ENCODE results near the gene AP2A2.

Gene AP2A2

GRCh38 chr11:1032310-1032891 is 106.7 kb downstream of the AP2A2 start:
- DNase-seq, result no peak

DNA sequence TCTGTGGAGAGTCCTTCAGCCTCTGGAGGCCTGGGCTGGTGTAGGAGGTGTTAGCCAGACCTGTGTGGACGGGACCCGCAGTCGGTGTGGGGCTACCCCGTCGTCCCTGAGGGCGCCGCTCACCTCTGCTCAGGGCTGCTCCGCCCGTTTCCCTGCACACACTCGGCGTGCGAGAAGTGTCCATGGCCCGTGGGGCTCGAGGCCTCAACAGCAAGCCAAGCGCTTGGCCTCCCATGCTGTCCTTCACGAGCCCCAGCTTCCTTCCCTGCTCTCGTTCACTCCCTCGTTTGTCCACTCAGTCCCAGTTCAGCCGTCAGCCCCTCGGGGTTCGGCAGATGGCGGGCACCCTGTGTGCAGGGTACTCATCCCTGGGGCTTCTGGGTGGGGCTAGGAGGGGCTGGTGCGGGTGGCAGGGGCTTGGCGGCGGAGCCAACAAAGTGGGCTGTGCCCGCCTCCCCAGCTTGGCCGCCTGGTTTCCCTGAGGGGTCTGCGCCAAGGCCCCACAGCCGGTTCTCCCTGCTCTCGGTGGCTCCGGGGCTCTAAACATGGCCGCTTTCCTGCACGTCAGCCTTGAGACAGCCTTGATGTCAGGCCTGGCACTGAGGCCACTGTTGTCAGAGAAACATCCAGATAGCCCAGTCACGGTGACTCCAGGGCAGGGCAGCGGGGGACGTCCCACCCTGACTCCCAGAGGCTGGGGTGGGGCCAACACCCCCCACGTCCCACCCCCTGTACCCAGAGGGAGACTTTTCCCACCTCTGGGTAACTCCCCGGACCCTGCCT is 107.5 kb downstream of the AP2A2 start:
- DNase-seq, result no peak

- DNase-seq, result no peak
Measured at GRCh38 chr11:1034001-1034400, 108.3 kb downstream of the AP2A2 start.

GRCh38 chr11:1034456-1035295 is 109.0 kb downstream of the AP2A2 start:
- no peak for DNase-seq

DNA sequence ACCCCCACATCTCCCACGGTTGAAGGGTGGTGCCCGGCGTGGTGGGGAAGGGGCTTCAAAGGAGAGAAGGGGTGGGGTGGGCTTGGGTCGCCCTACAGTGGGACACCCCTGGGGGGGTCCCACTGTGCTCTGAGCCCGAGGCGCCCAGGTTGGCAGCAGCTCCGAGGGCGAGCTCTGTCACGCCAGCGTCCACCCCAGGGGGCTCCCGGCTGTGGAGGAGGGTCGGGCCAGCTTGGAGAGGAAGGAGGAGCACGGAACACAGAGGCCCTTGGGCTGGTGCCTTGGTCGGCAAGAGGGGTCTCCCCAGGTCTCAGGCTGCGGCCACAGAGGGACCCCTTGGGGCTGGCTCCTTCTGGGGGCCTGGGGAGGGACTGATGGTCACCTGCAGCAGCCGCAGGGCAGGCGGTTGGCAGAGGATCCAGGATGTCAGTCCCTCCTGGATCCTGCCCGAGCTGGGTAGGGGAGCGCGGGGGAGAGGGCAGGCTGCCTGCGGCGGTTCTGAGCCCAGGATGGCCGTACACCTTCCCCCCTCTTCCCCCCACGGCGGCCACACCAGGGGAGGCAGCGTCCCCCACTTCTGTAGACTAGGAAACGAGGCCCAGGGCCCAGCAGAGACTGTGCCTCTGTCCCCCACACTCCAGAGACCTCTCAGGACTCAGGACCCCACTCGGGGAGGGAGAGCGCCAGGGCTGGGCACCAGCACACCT is 110.1 kb downstream of the AP2A2 start:
- DNase-seq, result no peak

- DNase-seq, result no peak
Measured at GRCh38 chr11:1036303-1036923, 110.7 kb downstream of the AP2A2 start, which contains the start of gene MUC6. Gene MUC6 (minus strand): TSS chr11:1036718. CDS start chr11:1036655, 63 bp downstream.

- DNase-seq, result no peak
Measured at GRCh38 chr11:1036931-1037330, 111.3 kb downstream of the AP2A2 start.

- DNase-seq, result no peak
Measured at GRCh38 chr11:1037506-1038055, 111.9 kb downstream of the AP2A2 start.

GRCh38 chr11:1038361-1038760 is 112.7 kb downstream of the AP2A2 start:
- DNase-seq, result no peak

GRCh38 chr11:1038921-1039320 is 113.3 kb downstream of the AP2A2 start:
- DNase-seq, result no peak

- DNase-seq, result no peak
Measured at GRCh38 chr11:1039481-1040427, 114.1 kb downstream of the AP2A2 start.

DNA sequence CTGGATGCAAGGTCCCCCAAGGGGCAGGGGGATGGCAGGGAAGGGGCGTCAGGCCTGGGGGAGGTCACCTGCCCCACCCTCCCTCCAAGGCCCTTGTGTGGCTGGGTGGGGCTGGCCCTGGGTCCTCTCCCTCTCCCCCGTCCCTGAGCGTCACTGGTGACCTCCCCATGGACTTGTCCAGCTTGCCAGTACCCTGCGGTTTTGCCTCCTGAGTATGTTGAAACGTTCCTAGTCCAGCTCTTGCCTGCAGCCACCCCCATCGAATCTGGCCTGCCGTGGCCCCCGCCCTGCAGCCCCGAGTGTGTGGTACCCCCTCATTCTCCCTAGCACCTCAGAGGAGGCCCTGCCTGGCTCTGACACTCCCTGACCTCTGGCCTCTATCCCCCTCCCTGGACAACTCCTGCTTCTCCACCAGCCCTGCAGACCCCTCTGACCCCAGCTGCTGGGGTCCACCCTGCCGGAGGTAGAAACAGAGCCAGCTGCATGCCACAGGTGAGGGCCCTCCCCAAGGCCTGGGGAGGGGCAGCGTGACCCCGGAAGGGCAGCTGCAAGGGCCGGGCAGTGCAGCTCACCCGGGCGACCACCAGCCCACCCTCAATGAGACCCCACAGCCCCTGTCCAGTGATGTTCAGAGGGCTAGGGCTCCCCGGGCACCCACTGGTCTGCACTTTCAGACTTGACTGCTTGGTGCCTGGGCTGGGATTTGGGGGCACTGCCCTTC is 114.9 kb downstream of the AP2A2 start:
- no peak for DNase-seq

DNA sequence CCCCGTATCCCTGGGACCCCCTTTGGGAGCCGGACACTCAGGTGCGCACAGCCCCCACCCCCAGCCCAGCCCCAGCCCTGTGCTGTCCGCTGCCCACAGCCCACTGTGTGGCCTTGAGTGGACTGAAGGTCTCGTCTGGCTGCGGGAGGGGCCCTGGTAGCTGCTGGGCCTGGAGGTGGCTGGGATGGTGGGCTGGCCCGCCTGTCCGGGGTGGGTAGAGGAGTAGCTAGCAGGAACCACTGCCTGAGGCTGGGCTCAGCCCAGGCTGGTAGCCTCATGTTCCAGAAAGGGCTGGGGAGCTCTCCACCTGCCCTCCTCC is 115.4 kb downstream of the AP2A2 start:
- no peak for DNase-seq

GRCh38 chr11:1041471-1041870 is 115.8 kb downstream of the AP2A2 start:
- no peak for DNase-seq

- no peak for DNase-seq
Measured at GRCh38 chr11:1041936-1042608, 116.4 kb downstream of the AP2A2 start.

DNA sequence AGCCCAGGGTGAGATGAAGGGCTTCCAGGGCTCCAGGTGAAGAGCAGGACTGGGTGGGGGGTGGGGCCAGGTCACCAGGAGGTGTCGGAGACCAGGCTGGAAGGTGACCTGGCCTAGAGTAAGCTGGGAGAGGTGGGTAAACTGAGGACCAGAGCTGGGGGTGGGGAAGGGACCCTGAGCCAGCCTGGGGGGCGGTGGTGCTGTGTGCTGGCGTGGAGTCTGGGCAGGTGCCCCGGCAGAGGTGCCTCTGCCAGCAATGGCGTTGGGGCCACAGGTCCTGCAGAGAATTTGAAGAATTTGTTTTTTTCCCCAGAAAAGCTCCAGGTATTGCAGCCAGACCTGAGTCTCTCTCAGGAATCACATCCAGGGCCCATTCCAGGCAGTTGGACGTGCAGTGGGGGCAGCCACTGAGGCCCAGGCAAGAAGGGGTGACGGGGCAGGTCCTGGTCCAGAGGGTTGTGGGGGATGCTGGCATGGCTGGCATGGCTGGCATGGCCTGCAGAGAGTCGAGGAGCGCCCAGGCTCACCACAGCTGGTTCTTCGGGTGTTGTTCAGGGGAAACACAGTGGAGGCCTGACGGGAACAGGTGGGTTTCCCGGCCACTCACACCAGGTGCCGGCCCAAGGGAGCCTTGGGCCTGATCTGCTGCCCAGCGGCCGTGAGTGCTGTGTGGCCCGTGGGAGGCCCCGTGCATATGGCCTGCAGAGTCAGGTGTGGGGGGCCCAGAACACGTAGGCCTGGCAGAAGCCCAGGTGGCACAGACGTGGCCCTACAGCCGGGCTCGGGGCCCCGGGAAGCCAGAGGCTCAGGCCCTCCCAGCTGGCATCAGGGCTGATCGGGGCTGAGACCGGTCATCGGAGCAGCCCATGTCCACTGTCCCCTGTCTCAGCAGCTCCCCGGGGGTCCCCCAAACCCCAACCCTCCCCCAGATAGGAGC is 117.2 kb downstream of the AP2A2 start:
- no peak for DNase-seq

DNA sequence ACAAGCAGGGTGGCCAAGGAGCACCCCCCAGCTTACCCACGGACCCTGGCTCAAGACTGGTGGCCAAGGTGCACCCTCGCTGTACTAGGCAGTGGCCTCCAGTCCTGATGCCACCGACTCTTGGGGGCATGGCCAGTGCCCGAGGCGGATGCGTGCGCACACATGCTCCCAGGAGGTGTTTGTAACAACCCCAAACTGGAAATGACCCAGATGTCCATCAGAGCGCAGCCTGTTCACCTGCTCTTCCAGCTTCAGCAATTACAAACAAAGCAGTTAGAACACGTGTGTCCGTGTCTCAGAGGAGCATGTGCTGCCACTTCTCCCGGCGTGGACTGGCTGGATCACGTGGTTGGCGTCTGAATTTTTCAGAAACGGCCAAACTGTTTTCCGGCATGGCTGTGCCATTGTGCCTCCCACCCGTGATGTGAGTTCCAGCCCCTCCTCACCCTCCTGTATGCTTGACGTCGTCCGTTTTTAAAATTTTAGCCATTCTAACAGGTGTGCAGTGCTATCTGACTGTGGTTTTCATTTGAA is 118.0 kb downstream of the AP2A2 start:
- DNase-seq, result no peak

DNA sequence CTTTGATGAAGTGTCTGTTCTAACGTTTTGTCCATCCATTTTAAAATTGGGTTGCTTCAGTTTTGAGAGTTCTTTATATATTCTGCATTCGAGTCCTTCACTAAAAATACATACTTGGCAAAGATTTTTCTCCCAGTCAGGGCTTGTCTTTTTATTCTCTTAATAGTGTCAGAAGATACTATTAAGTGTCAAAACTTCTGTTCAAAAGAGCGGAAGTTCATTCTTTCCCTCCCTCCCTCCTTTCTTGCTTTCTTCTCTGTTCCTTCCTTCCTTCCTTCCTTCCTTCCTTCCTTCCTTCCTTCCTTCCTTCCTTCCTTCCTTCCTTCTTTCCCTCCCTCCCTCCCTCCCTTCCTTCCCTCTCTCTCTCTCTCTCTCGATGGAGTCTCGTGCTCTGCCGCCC is 118.5 kb downstream of the AP2A2 start:
- DNase-seq, result no peak

Data from activated CD4-positive, alpha-beta T cell treated with anti-CD3 and anti-CD28 coated beads for 1 hour (primary cell).